AG09309 (cell line): ENCODE data around the gene PLB1.

ENCODE experiments used
- DNase-seq: peaks from one replicate; pipeline ENCODE4 v3.0.0-alpha.2; 2010; ENCODE audit warnings: low read depth
- H3K4me3 ChIP-seq: 2 replicates; pipeline ENCODE4 v1.5.1; 2011; ENCODE audit warnings: mild to moderate bottlenecking, low read depth, low read length, moderate library complexity; ENCODE audit not compliant: control insufficient read depth
- TF ChIP-seq, protein P1 (sequence below): IDR thresholded peaks from 2 replicates; pipeline ENCODE4 v1.5.1; 2011; ENCODE audit warnings: mild to moderate bottlenecking, low read depth, low read length, inconsistent platforms; ENCODE audit not compliant: insufficient read depth, control insufficient read depth; ENCODE audit errors: missing control alignments

Gene PLB1

DNA sequence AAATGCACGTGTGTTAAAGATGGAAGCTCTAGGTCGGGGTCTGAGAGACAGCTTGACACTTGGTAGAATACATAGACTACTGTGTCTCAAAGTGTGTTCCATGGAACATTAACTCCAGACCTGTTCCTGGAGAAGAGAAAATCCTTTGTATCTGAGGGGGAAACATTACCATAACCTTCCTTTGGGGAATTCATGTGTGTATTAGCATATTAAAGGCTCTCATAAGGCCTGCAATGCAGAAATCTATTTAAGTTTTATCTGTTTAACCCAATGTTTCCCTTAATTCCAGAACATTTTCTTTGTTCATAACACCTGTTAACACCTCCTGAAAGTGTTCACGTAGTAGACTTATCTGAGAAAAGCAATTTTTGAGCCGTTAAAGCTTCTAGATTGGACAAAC lies 99.5 kb downstream of the PLB1 start:
- H3K4me3 ChIP-seq, result no peak overlapping the region
- no peak for DNase-seq
- TF ChIP-seq, protein P1, sequence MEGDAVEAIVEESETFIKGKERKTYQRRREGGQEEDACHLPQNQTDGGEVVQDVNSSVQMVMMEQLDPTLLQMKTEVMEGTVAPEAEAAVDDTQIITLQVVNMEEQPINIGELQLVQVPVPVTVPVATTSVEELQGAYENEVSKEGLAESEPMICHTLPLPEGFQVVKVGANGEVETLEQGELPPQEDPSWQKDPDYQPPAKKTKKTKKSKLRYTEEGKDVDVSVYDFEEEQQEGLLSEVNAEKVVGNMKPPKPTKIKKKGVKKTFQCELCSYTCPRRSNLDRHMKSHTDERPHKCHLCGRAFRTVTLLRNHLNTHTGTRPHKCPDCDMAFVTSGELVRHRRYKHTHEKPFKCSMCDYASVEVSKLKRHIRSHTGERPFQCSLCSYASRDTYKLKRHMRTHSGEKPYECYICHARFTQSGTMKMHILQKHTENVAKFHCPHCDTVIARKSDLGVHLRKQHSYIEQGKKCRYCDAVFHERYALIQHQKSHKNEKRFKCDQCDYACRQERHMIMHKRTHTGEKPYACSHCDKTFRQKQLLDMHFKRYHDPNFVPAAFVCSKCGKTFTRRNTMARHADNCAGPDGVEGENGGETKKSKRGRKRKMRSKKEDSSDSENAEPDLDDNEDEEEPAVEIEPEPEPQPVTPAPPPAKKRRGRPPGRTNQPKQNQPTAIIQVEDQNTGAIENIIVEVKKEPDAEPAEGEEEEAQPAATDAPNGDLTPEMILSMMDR, result no peak

DNA sequence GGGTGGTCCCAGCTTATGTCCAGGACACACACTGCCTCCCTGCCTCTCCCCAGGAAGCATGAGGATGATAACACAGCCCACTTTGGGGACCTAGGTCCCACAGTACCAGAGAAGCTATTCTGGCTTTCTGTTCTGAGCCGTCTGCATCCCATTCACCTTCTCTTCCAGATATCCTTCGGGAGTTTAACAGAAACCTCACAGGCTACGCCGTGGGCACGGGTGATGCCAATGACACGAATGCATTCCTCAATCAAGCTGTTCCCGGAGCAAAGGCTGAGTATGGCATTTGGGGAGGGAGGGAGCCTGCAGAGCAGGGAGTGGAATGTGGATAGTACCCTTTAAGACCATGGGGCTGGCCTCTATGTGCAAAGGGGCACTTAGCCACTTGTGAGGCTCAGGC lies 102.6 kb downstream of the PLB1 start:
- no peak overlapping the region for H3K4me3 ChIP-seq
- TF ChIP-seq, protein P1, result no peak
- no peak for DNase-seq

DNA sequence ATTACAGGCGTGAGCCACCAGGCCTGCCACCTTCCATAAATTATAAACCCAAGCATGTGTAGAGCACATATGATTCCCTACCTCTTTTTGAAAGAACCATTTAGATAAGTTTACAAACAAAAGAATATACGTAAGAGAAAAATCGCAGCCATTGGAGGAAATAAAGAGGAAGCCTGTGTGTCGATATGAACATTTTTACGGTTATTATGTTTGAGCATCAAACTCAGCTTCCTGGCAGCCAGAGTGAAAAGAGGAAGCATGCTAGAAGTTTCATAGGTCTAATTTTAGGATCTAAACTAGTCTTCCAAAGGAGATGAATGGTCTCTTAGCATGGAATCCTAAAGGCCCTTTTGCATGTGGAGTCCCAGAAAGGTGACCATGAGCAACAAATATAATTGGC lies 104.3 kb downstream of the PLB1 start:
- no peak overlapping the region for H3K4me3 ChIP-seq
- DNase-seq, result no peak
- TF ChIP-seq, protein P1, result no peak

DNA sequence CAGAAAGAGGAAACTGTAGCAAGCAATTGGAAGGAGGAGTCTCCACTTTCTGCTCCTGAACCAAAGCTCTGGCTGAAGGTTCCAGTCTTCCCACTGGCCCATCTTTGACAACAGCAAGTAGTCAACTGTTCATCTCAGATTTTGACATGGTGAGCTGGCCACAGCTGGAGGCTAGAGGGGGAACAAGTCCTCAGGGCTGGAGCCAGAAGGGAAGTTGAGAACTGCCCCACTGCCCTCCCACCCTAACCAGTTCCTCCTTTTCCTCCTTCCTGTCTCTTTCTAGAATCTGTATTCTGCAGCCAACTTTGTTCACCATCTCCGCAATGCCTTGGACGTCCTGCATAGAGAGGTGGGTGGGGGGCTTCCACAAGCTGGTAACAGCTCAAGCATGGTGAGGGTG lies 105.8 kb downstream of the PLB1 start:
- no peak overlapping the region for H3K4me3 ChIP-seq
- TF ChIP-seq, protein P1, result no peak
- no peak for DNase-seq

DNA sequence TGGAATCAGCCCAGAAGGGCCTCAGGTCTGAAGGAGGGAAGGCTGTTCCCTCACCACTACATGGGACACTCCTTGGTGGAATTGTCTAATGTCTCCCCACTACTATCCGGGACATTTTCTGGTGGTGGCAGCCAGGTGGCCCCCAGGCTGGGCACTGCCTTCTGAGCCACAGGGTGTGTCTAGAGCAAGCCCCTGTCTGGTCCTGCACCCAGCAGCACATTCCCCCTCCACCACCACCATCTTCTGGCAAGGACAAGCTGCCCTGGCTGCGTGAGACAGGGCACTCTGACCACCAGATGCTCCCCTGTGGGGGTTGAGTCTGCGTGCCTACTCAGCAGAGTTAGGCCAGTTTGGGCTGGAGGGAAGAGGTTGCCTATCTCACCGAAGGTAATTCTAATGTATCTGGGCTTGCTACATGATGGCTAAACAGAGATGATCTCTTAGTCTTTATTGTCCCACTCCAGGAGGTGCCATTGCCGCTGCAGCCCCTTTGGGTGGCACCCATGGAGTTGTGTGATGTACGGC lies 106.3 kb downstream of the PLB1 start:
- TF ChIP-seq, protein P1, result no peak
- H3K4me3 ChIP-seq, result no peak overlapping the region
- no peak for DNase-seq

DNA sequence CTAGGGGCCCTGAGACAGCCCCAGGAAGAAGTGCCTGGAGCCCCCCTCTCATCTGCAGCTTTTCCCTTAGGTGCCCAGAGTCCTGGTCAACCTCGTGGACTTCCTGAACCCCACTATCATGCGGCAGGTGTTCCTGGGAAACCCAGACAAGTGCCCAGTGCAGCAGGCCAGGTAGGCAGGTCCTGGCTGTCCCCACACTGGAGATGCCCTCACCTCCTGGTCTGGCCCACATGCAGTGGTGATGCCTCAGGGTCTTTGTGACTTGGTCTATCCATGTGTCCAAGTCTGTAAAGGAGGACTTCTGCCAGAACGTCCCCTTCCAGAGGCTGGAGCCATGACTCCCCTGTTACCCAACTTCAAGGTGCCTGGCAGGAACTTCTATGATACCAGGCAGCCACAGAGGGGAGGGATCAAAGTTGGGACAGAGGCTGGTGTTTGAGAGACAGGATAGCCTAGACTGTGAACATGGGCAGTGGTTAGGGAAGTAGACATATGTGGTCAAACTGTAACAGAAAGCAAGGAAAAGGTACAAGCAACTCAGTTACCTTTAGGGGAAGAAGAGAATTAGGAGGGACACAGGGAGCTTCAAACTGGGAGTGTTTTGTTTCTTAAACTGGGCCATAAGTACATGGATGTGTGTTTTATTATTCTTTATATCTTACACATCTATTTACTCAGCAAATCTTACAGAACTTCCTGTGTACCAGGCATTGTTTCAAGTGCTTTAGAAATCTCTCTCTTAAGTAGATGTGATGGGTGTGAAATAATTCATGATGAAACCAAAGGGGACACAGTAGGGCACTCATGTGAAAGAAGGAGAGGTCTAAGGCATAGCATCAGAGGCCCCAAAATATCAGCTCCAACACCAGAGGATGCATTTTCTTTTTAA lies 107.1 kb downstream of the PLB1 start:
- DNase-seq, result no peak
- H3K4me3 ChIP-seq, result no peak overlapping the region
- TF ChIP-seq, protein P1, result no peak
